GM21381 (cell line): ENCODE measurements around the gene HYDIN.
"Not testable (repeated sequence)": the region's sequence is repeated elsewhere in the genome, so short reads cannot be mapped to it uniquely, and the experiment has no call there.

Experiments
- ATAC-seq: cut with Tn5 transposase; IDR thresholded peaks from one replicate; pipeline ENCODE4 v1.9.1; 2021; ENCODE audit warnings: mild to moderate bottlenecking, moderate library complexity; ENCODE audit not compliant: unreplicated experiment

HYDIN gene

DNA sequence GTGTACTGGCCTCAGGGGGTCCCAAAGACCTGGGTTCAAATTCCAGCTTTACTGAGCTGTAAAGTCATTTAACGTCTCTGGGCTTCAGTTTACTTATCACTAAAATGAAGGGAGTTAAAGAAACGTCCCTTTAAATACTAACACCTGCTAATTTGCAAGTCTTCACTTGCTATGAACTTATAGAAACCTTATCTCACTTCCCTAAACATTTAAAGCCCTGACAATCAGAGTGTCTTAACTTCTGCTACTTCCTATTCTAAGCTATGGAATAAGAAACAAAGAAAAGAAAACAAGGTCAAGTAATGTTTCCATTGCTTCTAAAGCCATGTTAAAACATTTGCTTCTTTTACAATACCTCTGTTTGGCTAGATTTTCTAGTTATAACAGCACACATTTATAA lies 87.3 kb downstream of the HYDIN start:
- not testable (repeated sequence) for ATAC-seq

DNA sequence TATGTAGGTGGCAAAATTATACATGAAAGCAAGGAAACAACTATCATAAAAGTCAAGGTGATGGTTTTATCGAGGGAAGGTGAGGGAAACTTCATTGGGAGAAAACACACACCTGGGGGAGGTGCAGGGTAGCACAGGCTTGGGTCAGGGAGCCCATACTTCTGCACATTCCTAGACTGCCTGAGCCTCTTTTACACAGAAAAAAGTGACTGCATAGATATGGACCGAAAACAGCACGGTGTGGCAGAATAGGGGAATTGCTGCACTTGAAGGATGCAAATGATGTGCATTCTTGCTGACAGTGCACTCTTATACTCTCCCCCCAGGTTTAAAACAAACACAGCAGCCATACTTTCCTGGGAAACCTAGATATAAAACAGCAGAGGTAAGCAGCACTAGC lies 120.0 kb downstream of the HYDIN start:
- ATAC-seq, result not testable (repeated sequence)

DNA sequence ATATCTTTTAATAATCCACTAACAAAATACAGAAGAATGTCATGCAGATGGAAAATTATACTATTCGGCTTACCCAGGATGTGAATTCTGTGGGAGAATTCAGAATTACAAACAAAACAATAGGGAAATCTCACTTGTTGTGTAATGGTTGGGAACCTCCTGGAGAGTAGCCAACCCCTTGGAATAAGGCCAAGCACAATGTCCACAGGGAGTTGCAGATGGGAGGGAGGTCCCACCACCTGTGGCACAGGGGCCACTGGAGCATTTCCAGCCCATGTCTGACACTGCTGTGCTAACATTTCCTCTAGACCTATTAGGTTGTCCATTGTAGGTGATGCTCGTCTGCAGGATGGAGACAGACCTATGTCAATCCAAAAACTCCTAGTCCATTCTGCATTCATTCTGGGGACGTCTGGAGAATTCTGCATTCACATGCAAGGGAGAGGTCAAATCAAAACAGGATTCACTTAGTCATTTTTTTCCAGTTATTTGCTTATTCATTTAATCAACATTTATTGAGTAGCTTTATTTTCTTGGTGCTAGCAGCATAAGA lies 120.8 kb downstream of the HYDIN start:
- not testable (repeated sequence) for ATAC-seq

DNA sequence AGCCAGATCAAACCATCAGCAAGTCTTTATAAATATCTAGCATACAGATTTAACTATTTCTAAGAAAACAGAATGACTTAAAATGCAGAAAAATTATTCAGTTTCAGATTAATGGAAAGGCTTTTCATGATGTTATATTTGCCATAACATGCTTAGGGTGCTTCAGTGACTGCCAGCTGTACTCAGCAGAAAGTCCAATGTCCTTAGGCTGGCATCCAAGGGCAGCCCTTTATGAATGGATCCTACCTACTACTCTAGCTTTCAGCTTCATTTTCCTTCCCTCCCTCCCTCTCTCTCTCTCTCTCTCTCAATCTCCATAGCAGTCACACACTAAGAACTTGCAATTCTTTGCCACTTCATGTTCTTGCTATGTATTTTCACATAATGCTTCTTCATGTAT lies 124.6 kb downstream of the HYDIN start:
- ATAC-seq, result not testable (repeated sequence)

DNA sequence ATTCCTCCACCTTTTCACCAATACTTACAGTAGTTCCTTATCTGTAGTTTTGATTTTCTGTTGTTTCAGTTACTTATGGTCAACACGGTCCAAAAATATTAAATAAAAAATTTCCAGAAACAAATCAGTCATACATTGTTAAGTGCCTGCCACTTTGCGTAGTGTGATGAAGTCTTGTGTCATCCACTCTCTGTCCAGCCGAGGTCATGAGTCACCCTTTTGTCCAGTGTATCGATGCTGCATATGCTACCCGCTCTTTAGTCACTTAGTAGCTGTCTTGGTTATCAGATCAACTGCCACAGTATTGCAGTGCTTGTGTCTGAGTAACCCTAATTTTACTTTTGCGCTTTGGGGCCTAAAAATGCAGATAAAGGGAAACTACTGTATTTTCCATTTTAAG lies 146.9 kb downstream of the HYDIN start:
- not testable (repeated sequence) for ATAC-seq

DNA sequence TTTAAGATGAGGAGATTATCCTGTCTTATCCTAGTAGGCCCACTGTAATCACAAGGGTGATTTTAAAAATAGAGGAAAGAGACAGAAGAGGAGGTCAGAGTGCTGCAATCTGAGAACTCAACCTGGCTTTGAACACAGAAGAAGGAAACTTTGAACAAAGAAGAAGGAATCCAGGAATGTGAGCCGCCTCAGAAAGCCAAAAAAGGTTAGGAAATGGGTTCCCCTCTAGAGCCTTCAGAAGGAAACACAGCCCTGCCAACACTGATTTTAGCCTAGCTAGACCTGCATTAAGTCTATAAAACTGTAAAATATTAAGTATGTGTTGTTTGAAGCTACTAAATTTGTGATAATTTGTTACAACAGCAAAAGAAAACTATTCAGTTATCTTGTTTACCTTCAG lies 149.7 kb downstream of the HYDIN start:
- not testable (repeated sequence) for ATAC-seq

DNA sequence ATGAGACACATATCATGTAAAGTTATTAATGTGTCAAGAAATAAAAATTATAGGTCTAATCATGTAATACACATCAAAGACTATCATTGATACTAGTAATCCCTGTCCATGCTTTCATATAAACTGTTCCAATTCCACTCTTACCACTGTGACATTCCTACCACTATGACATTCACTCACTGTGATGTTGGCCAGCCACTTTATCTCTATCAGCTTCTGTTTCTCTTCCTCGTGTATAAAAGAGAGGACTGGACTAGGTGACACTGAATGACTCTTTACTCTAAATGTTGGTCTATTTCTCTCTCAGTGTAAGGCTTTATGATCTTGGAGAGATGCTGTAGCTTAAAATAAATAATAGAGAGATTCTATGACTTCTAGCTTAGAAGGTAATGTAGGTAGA lies 150.3 kb downstream of the HYDIN start:
- ATAC-seq, result not testable (repeated sequence)

DNA sequence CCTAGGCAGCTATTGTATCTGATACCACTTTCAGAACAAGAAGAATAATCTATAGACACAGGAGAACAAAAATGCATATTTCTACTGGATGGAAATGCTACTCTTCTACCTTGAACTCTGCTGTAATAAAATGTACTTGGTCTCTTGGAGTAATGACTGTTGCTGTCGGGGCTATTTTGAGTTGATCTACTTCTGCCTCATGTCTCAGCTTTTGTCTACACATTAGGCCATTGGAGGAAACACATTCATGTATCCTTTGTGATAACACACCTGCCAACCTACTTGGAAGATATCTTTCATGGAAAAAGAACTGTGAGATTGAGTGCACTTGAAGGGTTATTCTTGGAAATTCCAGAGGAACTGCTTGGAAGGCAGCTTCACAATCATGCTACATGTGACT lies 159.9 kb downstream of the HYDIN start:
- not testable (repeated sequence) for ATAC-seq

DNA sequence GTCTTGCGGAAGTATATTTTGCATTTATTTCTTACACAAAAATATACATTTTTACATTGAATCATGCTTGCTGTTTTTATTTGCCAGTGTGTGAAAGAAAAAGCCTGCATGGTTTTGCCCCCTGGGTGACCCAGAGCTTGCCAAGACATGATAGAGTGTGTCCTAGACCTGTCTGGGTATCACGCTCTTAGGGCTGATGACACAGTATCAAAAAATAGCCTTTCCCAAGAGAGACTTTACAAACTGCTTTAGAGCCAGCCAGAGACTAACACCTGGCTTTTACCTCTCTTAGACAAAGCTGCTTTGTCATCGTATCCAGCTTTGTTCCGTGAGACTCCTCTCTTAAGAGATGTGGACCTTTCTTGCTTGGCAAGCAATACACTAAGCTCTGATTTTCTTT lies 160.7 kb downstream of the HYDIN start:
- ATAC-seq, result not testable (repeated sequence)

DNA sequence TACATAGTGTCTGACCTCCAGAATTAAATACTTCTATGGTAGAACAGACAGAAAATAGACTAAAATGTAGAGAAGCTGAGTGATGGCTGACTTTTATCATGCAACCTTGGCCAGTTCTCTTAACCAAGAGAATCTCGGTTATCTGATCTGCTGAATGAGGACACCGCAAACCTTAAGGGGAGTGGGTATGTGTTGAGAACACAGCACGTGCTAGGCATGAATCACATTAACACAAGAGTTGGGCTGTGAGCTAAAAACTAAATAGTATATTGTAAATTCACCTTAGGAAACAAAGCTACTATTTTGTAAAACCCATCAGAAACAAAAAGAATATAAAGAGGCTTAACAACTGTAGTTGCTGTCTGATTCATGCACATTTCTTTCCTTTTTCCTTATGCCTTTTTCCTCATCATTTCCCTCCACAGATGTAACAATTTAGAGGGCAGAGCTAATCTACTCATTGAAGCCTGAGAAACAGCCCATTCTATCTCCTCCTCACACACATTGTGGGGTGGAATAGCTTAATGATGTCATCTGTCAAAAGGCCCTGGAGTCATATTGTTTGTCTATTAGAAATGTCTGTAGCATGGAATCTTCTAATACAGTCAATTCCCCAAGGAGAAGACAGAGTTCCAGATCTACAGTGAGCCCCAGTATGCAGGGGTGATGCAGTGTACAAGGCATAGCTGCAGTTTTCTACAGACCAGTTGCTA lies 176.5 kb downstream of the HYDIN start:
- ATAC-seq, result not testable (repeated sequence)

DNA sequence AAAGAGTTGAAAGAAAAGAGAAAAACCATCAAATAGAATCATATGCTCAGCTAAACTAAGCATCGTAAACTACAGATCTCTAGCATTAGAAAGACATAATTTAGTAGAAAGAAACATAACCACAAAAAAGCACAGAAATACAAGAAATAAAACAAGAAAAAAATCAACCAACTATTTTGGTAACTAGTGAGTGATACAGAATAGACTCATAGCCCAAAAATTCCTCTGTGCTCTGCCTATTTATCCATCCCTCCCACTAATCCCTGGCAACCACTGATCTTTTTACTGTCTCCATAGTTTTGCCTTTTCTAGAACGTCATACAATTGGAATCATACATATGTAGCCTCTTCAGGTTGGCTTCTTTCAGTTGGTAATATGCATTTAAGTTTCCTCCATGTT lies 180.2 kb downstream of the HYDIN start:
- not testable (repeated sequence) for ATAC-seq

DNA sequence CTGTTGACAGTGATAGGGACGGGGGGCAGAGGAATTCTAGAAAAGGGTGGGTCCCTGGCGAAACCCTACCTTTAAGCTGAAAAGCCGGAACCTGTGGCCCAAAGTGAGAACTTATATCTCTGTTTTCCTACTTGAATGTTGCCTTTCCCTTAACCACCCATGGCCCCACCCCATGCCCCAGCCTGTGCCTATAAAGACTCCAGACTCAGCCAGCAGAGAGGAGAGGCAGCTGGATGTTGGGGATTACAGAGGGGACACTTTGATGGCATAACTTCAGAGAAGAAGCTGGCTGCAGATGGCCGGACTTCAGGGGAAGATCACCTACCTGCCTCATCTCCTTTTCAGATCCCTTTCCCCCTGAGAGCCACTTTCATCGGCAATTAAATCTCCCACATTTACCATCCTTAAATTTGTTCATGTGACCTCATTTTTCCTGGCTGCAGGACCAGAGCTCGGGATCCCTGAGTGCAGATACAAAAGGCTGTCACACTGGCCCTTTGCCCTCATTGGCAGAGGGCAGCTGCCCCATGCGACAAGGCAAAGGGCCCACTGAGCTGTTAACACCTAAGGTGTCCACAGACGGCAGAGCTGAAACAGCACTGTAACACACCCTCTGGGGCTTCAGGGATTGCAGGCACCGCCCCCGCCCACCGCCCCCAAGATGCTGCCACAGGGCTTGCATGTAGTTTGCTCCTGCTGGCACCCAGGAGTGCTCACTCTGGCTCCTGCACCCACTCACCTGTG lies 191.0 kb downstream of the HYDIN start:
- ATAC-seq, result not testable (repeated sequence)

DNA sequence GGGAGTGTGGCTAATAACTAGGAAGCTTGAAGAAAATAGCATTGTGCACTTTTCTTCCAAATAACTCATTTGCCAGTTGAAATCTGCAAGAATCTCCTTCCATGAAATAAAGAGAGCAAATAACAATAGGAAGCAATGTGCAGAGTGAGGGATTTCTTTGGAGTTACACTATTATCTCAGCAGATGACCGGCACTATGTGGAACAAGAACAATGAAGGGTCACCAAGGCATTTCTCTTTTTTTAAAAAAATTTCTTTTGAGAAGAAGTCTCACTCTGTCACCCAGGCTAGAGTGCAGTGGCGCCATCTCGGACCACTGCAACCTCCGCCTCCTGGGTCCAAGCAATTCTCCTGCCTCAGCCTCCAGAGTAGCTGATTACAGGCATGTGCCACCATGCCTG lies 192.1 kb downstream of the HYDIN start:
- ATAC-seq, result not testable (repeated sequence)

DNA sequence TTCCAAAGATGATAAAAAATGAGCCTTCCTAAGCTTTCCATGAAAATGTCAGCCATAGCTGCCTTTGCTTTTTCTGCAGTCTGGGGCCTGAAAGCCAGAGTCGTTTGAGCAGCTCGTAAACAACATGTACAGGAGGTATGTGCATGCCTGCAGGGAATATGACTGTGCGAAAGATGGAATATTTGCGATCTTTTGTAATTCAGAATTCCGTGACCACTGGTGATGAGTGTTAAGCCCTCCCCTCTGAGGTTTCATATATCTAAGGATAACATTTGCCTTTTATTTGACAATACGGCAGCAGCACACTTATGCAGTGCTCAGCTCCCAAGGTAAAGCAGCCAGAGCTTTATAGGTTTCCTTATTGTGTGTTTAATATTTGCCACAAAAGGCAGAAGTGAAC lies 192.5 kb downstream of the HYDIN start:
- not testable (repeated sequence) for ATAC-seq

DNA sequence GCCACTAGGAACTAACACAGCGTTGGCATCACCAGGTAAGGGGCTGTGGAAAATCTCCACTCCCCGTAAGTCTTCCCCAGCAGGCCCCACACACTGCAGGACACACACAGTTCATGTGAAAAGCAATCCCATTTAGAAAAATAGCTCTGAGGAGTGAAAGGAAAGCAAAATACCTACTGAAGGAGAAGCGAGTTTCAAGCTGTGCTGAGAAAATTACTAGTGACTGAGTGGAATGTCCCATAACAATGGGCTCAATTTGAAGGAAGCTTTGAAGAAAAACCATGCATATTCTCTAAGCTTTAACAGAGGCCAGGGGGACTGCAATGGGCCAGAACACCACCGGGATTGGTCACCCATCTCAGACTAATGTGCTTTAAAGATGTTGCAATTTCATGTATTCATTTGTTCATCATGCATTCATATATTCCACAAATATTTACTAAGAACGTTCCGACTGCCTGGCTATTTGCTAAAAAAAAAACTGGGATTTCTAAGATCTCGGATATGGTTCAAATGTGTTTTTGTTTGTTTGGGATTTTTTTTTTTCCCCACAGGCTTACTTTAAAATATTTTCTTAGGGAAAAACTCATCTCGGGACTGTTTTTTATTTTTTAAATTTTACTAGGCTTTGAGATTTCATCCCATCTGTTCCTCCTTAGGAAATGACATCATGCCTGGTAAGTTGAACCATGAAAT lies 202.3 kb downstream of the HYDIN start:
- ATAC-seq, result not testable (repeated sequence)

DNA sequence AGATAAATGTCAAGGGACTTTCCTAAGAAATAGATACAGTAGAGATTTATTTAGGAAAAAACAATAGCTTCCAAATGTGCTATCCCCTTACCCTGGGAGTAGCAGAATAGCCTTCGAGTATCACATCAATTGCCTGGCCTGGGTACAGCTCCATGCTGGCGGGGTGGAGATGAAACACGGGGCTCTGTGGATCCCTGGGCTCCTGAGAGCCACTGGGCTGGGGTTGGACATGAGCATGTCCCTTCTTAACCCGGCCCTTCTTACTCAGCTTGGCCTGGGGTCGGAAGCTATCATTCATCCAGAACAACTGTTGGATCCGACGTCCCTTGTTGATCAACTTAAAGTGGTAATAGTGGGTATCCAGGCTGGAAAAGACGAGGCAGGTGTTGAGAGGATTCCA lies 203.0 kb downstream of the HYDIN start:
- ATAC-seq, result not testable (repeated sequence)

DNA sequence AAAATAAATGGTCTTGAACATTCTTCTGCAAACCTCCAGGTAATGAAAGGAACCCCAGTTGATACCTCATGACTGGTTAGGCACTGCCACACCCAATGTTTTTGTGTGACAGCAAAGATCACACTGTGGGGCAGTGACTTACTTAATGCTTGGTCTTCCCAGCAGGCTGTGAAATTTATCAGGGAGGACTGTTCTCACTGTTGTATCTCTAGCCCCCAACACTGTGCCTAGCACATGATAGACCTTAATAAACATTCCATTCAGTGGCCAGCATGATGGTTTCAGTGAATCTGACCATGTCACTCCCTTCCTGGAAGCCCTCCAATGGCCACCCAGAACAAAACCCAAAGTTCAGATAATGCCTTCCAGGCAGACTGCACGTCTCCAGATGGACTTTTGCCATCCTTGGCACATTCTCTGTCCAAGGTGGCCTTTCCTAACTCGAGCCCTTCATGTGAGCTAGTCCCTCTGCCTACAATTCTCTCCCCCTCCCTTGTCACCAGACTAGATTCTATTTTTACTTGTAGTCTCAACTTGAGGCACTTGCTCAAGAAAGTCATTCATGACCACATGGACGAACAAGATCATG lies 206.6 kb downstream of the HYDIN start:
- ATAC-seq, result not testable (repeated sequence)

DNA sequence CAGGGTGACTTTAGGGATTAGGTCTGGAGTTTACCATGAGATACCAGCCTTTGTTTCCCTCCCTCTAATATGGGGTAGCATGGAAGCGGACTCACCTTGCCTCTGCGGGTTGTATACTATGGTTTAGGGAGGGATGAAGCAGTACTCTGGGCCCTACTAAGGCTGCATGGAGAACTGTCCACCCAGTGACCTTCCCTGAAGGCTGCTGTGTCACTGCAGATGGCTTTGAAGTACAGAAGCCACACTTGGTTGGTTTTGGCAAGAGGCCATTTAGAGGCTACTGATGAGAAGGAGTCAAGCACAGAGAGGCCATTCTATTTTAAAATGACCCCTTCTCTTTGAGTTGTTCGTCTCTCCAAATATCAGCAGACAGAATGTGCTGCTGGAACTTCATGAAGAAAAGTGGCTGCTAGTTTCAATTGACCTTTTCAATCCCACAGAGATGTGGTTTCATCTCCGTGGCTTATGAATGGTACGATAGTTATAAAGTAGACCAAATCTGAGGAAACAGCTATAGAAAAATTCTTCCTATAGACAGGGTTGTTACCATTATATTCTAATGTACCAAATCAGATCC lies 208.5 kb downstream of the HYDIN start:
- not testable (repeated sequence) for ATAC-seq

DNA sequence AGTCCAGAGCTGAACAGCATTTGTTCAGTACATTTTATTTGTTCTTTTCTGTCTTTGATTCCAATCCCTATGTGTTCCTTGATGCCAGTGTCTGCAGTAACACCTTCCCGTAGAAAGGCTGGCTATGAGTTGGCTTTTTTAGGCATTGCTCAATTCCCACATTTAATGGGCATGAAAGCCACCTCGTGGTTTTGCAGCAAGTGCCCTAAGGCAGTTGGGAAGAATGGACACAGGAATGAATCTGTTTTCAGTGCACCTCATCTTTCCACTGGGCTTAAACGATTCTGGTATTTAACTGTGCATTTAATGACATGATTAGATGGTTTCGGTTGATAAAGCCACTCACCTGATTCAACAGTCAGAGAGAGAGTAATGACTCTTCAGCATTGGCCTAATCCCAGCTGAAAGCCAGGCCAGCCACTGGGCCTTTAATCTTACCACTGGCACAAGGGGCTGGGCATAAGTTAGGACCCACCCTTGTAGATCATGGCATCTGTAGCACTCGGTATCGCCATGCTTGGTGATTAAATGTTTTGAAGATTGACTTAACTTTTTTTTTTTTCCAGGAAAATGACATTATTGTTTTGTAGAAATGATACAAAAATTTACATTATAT lies 211.3 kb downstream of the HYDIN start:
- not testable (repeated sequence) for ATAC-seq

DNA sequence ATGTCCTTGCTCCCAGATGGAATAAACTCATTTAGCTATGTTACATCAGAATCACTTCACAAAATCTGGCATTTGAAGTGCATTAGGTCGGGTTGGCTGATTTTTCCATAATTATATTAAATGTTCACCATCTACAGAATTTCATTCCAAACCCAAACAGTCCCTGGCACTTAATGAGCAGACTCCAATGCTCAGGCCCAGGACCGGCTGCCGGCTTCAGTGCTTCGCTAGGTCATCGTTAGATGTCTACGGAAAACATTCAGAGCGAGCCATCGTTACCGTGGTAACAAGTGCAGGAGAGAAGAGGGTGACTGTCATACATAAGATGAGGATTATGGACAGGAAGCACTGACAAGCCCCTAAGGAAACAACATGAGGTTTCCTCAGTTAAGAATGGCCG lies 215.1 kb downstream of the HYDIN start:
- not testable (repeated sequence) for ATAC-seq
